ENCODE results near the gene BCL2.
A peak's percentile ranks its signal among the peaks of the same experiment; 100 is the strongest.

BCL2 gene

DNA sequence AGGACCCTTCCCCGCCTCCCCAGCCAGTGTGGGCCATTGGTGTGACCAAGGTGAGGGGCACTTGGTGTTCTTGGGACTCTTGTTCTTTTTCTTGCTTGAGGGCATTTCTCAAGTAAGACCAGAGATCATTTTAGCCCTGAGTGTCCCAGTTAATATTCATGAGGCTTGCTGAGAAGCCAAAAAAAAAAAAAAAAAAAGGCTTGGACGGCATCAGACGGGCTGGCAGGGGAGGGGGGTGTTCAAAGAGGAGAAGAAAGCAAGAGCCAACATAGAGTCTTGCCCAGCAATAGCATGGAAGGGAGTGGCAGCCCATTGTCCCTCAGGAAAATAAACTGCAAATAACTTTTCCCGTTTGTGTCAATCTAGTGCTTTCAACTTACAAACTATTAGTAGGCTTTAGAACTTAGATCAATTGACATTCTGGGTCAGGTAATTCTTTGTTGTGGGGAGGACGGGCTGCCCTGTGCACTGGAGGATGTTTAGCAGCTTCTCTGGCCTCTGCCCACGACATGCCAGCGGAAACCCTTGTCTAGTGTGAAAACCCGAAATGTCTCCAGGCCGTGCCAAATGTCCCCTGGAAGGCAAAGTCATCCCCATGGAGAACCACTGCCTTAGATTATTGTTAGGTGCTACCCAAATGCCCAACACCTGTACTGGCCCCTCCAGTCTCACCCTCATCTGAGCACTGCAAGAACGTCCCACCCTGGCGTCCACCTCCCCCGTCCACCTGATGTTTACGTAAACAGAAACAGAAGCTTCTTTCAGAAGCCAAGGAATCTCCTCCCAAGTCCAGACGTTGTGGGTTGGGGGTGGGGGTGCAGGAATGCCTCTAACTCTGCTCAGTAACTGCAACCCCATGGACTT is 163.4 kb downstream of the BCL2 start:
- TF ChIP-seq, protein P1, sequence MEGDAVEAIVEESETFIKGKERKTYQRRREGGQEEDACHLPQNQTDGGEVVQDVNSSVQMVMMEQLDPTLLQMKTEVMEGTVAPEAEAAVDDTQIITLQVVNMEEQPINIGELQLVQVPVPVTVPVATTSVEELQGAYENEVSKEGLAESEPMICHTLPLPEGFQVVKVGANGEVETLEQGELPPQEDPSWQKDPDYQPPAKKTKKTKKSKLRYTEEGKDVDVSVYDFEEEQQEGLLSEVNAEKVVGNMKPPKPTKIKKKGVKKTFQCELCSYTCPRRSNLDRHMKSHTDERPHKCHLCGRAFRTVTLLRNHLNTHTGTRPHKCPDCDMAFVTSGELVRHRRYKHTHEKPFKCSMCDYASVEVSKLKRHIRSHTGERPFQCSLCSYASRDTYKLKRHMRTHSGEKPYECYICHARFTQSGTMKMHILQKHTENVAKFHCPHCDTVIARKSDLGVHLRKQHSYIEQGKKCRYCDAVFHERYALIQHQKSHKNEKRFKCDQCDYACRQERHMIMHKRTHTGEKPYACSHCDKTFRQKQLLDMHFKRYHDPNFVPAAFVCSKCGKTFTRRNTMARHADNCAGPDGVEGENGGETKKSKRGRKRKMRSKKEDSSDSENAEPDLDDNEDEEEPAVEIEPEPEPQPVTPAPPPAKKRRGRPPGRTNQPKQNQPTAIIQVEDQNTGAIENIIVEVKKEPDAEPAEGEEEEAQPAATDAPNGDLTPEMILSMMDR (IDR thresholded peaks at IDR 0.05) = no peak
- Mint-ChIP-seq H3K27me3 (ENCODE audit: low read depth, poor library complexity) (peaks cover 3% of the 10 kb centered on the region), H3K36me3 (ENCODE audit: low read depth) (peaks cover 11% of the 10 kb centered on the region), H3K27ac (peak overlapping the region; percentile 41), H3K4me3 (peak overlapping the region; percentile 33), H3K4me1 (peaks cover 81% of the 10 kb centered on the region), H3K9me3 (no peaks in the 10 kb centered on the region)
- DNase-seq = no peak

GRCh38 chr18:63155169-63155852 is 164.3 kb downstream of the BCL2 start:
- no peaks in the 10 kb centered on the region for H3K9me3 Mint-ChIP-seq

DNA sequence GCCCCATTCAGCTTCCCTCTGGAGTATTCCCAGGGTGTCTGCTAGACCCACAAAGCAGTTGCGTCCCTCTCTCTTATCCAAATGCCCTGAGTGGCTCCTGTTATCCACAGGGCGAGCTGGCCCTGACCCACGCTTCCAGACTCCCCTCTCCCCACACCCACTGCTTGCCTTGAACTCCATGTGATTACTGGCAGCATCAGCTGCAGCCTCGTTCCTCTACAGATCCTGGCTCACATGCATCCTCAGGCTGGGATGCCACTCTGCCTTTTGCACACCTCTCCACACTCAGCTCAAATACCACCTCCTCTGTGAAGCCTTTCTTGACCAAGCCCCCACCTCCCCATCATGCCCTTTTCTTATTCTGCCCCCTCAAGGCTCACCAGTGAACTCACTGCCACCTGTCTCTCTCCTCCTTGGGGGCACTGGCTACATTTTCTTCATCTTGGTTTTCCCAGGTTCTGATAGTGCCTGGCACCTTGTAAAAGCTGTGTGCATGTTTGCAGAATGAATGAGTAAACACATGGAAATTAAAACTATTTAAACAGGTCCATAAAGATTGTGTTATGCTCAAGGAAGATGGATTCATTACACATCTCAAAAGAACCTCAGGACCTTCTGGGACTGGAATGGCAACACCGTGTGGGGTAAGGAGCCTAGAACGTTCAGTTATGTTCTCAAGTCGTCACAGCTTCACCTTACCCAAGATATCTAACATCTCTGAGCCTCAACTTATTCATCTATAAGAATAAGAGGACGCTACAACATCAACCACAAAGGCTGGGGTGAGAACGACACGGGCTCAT is 165.0 kb downstream of the BCL2 start:
- H3K27ac Mint-ChIP-seq = no peak overlapping the region
- H3K36me3 Mint-ChIP-seq (ENCODE audit: low read depth) = peaks cover 7% of the 10 kb centered on the region
- no peaks in the 10 kb centered on the region for H3K9me3 Mint-ChIP-seq
- peaks cover 76% of the 10 kb centered on the region for H3K4me1 Mint-ChIP-seq
- no peak overlapping the region for H3K4me3 Mint-ChIP-seq
- H3K27me3 Mint-ChIP-seq (ENCODE audit: low read depth, poor library complexity) = peaks cover 3% of the 10 kb centered on the region
- no peak for DNase-seq
- TF ChIP-seq, protein P1 (IDR thresholded peaks at IDR 0.05) = no peak

More at GRCh38 chr18:63155169-63155852, 164.3 kb downstream of the BCL2 start:
- TF ChIP-seq, protein P1 (IDR thresholded peaks at IDR 0.05) = peak; percentile 68
- H3K27ac Mint-ChIP-seq = no peak overlapping the region
- H3K27me3 Mint-ChIP-seq (ENCODE audit: low read depth, poor library complexity) = peaks cover 3% of the 10 kb centered on the region
- DNase-seq = peak; percentile 73
- peaks cover 81% of the 10 kb centered on the region for H3K4me1 Mint-ChIP-seq
- H3K4me3 Mint-ChIP-seq = no peak overlapping the region
- H3K36me3 Mint-ChIP-seq (ENCODE audit: low read depth) = peaks cover 7% of the 10 kb centered on the region

- Mint-ChIP-seq H3K4me3 (no peak overlapping the region), H3K27me3 (ENCODE audit: low read depth, poor library complexity) (peaks cover 6% of the 10 kb centered on the region), H3K4me1 (peaks cover 80% of the 10 kb centered on the region), H3K27ac (no peak overlapping the region), H3K36me3 (ENCODE audit: low read depth) (peaks cover 4% of the 10 kb centered on the region), H3K9me3 (no peaks in the 10 kb centered on the region)
- TF ChIP-seq, protein P1 (IDR thresholded peaks at IDR 0.05) = no peak
- DNase-seq = no peak
These were observed 166.8 kb downstream of the BCL2 start for GRCh38 chr18:63152791-63153190.

DNA sequence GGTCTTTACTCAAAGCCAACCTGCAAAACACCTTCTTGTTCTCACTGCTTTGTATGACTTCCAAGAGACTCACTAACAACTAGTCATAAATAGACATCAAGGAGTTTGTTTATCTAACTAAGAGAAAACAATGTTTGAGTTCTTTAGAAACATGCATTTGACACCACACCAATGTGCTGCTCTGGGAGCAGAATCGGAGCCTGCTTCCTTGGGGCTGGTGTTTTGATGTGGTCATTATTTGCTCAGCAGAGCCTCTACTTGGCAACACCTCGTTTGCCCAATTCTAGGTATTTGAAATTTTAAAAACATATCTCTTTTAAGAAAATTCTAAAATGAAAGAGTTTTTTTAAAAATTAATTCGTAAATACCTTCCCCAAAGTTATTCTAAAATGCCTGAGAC is 167.5 kb downstream of the BCL2 start:
- no peak overlapping the region for H3K27ac Mint-ChIP-seq
- no peak overlapping the region for H3K4me3 Mint-ChIP-seq
- DNase-seq = no peak
- H3K27me3 Mint-ChIP-seq (ENCODE audit: low read depth, poor library complexity) = peaks cover 6% of the 10 kb centered on the region
- TF ChIP-seq, protein P1 (IDR thresholded peaks at IDR 0.05) = no peak
- H3K4me1 Mint-ChIP-seq = peaks cover 73% of the 10 kb centered on the region
- H3K9me3 Mint-ChIP-seq = no peaks in the 10 kb centered on the region
- no peaks in the 10 kb centered on the region for H3K36me3 Mint-ChIP-seq (ENCODE audit: low read depth)

Data from nephron progenitor cell (in vitro differentiated cells).